Lung microvascular endothelial cell (primary cell): ENCODE data around the gene C2orf42. TPM values are rescaled to one million over a fixed set of nuclear protein-coding genes. Genes with fewer than 3 reads are reported as not detected.
"Not testable (repeated sequence)": the region's sequence is repeated elsewhere in the genome, so short reads cannot be mapped to it uniquely, and the experiment has no call there.

ENCODE experiments used
- DNase-seq, 2 donors: peaks; one replicate each; pipeline versions ENCODE4 v3.0.0 to v3.0.0-alpha.2; 2010; ENCODE audit warnings: low read depth in 2 of 2
- total RNA-seq: library from RNA; depleted of rRNA; stranded (reverse); fragments of >200 nt; gene quantifications from 2 replicates; pipeline ENCODE4 v1.2.1, GENCODE V29; 2014

The C2orf42 gene
- total RNA-seq, 1 donor from 2014 or later: 15.5 TPM

- DNase-seq: no peak
These were observed 86.3 kb downstream of the C2orf42 start for GRCh38 chr2:70104231-70105111.

DNA sequence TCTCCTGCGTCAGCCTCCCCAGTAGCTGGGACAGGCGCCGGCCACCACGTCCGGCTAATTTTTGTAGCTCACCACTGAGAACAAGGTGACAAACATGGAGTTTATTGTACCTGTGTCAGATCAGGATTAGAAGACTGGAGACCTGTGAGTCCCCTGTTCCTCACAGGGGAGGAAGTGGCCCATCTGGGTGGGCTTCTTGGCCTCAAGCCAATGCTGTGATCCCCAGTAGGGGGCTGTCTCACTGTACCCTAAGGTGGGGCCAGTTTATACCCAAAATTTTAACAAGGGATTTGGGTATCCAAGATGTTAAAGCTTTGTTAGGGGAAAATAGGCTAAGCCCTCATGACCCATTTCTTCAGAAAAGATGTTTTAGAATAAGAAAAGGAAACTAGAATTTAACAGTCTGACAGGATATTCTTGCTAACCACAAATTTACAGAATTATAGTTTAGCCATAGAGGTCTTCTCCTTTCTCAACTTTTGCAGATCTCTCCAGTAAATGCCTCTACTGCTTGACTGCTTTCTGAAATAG is 87.2 kb downstream of the C2orf42 start:
- DNase-seq: no peak

- not testable (repeated sequence) for DNase-seq
These were observed 88.4 kb downstream of the C2orf42 start for GRCh38 chr2:70102323-70102905.

DNA sequence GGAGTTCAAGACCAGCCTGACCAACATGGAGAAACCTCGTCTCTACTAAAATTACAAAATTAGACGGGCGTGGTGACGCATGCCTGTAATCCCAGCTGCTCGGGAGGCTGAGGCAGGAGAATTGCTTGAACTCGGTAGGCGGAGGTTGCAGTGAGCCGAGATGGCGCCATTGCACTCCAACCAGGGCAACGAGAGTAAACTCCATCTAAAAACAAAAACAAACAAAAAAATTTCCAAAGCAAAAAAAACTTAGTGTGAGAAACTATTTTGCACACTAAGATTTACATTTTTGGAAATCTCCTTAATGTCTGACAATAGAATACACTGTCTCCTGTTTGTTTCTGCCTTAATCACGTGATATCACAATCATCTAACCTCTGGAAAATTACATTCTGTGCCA is 89.1 kb downstream of the C2orf42 start:
- not testable (repeated sequence) for DNase-seq

DNA sequence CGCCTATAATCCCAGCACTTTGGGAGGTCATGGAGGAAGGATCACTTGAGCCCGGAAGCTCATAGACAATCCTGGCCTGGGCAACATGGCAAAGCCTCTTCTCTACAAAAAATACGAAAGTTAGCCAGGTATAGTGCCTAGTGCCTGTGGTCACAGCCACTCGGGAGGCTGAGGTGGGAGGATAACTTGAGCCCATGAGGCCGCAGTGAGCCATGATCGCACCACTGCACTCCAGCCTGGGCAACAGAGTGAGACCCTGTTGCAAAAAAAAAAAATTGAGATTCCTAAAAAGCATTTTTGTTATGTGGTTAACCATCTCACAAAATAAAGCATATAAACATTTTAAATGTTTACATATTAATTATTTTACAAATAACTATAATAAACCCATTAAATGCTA is 89.6 kb downstream of the C2orf42 start:
- DNase-seq: no peak

Other genes starting within 250 kb of the C2orf42 start
- under 0.01 TPM in 2 replicates for gene ASPRV1, start 229.4 kb downstream of the C2orf42 start, total RNA-seq
- gene PCBP1, start 103.5 kb downstream of the C2orf42 start, total RNA-seq: 34.9 and 40.3 TPM in 2 replicates
- 71.3 and 87.5 TPM in 2 replicates for gene TIA1, start 57.6 kb upstream of the C2orf42 start, total RNA-seq
- gene PCYOX1, start 67.1 kb upstream of the C2orf42 start, total RNA-seq: 22.2 and 28.6 TPM in 2 replicates
- 141 and 197 TPM in 2 replicates for gene SNRPG, start 102.7 kb upstream of the C2orf42 start, total RNA-seq
- 10.7 and 20.3 TPM in 2 replicates for gene FAM136A, start 111.0 kb upstream of the C2orf42 start, total RNA-seq